ENCODE data around the gene ARHGAP19.

The ARHGAP19 gene, protein sequence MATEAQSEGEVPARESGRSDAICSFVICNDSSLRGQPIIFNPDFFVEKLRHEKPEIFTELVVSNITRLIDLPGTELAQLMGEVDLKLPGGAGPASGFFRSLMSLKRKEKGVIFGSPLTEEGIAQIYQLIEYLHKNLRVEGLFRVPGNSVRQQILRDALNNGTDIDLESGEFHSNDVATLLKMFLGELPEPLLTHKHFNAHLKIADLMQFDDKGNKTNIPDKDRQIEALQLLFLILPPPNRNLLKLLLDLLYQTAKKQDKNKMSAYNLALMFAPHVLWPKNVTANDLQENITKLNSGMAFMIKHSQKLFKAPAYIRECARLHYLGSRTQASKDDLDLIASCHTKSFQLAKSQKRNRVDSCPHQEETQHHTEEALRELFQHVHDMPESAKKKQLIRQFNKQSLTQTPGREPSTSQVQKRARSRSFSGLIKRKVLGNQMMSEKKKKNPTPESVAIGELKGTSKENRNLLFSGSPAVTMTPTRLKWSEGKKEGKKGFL

DNA sequence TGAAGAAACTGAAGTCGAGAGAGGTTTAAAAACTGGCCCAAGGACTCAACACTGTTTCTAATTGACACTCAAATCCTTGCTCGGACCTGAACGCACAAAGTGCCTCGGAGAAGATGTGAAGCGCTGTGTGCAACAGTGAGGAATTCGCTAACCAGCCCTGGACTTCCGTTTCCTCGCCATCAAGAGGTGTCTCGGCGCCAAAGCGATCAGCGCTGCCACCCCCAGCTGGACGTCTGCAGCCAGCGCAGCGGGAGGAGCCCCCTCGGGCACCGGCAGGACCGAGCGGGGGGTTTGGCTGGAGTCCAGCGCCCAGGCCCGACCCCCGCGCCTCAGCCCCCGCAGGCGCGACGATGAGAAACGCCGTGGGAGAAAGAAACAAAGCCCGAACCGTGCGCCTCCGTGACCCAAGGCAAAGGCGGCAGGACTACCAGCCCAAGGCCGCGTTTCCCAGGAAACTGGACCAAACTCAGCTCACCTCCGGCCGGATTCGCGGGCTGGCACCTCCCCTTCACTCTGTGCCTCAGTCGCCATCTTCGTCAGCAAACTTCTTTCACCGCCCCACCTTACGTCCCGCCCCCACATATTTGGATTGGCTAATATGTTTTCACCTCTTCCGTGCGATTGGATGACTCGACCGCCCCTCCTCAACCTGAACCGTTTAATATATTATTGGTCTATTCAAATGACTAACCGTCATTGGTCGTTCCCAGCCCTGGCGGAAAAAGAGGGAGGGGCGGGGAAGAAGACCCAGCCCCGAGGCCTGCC lies at the start of gene ARHGAP19:
Gene ARHGAP19, minus strand, starts transcription at position 541 of the 765 bp plus-strand sequence. Its CDS starts 10 bp downstream, at position 531.
- DNase-seq: peak; percentile 96 to 97

DNA sequence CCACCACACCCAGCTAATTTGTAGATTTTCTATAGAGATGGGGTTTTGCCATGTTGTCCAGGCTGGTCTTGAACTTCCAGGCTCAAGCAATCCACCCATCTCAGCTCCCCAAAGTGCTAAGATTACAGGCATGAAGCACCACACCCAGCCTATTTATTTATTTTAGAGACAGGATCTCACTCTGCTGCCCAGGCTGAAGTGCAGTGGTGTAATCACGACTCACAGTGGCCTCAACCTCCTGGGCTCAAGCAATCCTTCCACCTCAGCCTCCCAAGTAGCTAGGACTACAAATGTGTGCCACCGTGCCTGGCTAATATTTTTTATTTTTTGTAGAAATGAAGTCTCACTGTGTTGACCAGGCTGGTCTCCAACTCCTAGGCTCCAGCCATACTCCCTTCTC lies 49.0 kb upstream of the ARHGAP19 start:
- no peak for DNase-seq

DNA sequence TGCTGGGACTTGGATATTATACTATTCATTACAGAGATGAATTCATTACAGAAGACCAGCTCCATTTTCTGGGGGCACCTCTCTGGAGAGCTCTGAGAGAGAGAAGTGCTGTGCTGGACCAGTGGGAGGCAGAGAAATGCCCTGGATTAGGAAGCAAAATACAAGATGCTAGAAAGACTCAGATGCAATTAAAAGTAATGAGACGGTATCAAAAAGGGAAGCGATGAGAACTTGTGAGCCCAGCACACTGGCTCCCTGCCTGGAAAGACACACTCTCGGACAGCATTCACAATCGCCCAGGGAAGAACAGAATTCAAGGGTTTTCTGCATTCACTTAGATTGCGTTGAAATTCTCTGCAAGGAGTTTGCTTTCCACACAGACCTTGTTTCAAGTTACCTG lies 45.6 kb upstream of the ARHGAP19 start:
- no peak for DNase-seq

DNA sequence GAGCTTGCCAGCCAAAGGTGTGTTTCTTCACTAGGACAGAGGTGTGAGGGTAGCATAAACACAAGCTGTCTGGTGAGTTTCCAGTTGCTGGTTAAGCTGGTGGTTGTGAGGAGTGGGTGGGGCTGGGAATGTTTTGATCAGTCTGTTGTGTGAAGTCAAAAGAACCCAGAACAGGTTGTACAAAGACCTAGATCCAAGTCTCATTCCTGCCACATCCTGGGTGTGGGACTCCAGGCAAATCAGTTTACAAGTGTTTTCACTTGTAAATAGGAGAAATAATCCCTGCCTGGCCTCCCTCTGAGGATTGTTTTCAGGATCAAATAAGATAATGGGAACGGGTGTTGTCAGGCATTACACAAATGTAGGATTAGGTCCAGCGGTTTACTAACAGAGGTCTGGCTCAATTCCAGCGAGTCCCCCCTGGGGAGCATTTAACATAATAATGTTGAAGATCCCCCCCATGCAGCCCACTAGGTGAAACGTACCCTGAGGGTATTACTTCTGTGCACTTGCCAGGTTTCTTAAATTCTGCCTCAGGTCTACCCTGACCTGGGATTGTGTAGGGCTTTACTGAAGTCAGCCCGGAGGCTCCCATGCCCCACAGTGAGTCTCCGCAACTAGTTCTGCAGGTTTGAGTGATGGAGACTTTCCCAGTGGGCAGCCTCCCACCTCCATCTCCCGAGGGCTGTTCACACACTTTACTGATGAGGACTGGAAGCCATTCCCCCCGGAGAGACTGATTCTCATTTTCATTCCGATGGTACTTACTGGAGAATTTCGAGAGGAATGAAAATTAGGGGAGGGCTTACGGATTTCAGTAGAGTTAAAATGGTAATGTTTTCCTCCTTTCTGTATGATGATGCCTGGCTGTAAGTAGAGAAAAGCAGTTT lies 44.8 kb upstream of the ARHGAP19 start:
- peak; percentile 41 to 42 for DNase-seq

DNA sequence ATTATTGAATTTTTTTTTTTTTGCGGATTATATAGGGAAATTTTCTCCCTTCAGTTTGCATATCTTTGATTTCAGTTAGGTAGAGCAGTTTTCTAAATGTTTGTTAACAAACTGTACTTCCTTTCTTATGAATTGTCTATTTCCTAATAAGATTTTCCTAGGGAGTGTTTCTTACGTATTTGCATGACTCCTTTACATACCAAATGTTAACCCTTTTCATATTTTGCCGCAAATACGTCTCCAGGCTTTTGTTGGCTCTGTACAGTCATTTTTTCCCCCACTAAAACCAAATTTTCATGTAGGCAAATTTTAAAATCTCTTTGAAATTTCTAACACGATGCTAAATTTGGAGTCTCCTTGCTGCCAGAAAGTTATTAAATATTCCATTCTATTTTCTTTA lies 44.0 kb upstream of the ARHGAP19 start:
- peak; percentile 52 to 70 for DNase-seq

DNA sequence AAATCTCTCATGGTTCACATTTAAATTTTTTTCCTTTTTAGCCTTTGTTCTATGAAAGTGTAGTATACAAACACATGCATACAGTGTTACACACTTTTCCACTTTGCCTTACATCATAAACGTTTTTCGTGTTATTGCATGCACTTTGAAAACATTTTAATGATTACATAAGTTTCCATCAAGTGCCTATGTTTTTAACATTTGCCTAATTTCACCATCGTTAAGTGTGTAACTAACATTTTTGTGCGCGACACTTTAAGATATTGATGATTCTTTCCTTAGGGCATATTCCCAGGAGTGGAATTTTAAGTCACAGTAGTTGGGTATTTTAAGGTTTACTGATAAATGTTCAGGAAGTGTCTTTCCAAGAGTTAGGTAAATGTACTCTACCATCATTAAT lies 43.6 kb upstream of the ARHGAP19 start:
- DNase-seq: no peak

DNA sequence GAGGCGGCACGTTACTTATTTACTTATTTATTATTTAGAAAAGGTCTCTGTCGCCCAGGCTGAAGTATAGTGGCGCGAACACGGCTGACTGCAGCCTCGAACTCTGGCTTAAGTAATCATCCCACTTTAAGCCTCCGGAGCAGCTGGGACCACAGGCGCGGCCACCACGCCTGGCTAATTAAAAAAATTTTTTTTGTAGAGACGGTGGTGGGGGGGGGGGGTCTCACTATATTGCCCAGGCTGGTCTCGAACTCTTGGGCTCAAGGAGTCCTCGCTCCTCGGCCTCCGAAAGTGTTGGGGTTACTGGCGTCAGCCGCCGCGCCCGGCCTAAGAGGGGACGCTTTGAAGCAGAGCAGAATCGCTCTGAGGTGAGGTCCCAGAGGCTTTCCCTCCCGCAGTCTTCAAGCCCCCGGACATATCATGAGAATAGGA lies 42.8 kb upstream of the ARHGAP19 start:
- no peak for DNase-seq

DNA sequence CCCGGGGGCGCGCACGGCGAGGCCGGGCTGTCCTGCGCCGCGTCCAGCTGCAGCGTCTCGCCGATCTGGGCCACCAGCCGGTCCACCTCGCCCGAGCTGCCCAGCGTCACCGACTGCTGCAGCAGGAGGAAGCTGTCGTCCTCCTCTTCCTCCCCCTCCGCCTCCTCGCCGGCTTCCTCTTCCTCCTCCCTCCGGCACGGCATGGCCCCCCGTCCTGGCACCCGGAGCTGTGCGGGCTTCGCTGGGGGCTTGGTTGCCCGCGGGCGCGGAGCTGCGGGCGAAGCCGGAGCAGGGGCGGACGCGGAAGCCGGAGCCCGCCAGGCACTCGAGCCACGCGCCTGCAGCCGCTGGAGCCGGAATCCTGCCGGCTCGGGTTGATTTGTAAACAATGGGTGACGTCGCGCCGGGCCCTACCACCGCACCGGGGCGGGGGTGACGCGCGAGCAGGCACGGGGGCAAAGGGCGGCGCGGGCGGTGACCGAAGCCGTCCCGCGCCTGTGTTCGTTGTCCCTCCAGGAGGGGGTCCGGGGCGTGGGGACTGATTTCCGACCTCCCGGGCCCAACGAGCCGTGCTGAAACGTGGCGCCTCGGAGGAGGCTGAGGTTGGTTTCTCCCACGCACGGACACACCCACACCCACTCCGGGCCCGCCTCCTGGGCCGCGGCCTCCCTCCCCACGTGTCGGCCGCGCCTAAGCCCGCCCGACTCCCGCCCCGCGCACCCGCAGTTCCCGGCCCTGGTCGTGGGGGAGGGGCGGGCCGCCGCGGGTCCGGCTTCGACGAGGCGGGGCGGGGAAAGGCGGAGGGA lies 42.1 kb upstream of the ARHGAP19 start, which contains the start of gene FRAT2:
Gene FRAT2, minus strand, starts transcription at position 360 of the 806 bp plus-strand sequence. Its CDS starts 157 bp downstream, at position 203.
- peak; percentile 34 to 83 for DNase-seq

DNA sequence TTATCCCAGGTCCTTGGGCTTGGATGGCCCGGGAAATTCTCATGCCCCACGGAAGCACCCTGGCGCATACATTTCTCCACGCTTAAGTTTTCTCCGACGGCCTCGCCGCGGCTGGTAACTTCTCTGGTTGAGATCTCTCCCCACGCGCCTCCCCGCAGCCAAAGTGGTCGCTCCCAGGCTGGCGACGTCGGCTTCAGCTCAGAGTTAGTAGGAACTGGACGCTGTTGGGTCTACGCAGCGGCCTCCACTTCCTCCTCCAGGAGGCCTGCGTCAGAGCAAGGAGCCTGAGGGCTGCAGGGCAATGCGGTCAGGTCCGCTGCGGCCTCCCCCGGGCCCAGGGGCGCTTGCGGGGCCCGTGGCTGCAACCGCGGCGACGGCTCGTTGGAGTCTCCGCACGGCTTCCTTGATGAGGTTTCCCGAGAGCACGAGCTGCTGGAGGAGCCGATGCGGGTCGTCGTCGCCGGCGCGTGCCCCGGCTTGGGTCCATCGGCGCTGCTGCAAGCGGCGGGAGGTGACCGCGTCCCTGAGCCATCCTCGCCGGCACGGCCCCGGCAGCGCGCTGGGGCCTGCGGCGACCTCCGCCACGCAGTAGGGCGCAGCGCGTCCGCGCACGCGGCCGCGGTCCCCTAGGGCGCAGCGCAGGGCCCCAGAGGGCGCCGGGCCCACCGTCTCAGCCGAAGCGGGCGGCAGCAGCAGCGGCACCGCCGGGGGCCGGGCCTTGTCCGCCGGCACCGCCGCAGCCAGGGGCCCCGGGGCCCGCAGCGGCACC lies 41.3 kb upstream of the ARHGAP19 start:
- peak in 1 of 2 experiments; percentile 42 for DNase-seq

DNA sequence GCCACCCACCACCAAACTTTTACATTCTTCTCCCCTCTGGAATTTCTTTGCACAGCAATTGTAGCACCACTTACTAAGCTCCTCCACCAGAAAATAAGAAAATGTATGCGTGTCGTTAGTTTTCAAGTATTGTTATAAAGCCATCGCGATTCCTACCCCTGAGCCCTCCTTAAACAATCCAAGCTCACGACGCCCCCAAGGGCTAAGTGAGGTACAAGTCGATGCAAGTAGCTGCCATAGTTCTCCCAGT lies 40.8 kb upstream of the ARHGAP19 start:
- no peak for DNase-seq

DNA sequence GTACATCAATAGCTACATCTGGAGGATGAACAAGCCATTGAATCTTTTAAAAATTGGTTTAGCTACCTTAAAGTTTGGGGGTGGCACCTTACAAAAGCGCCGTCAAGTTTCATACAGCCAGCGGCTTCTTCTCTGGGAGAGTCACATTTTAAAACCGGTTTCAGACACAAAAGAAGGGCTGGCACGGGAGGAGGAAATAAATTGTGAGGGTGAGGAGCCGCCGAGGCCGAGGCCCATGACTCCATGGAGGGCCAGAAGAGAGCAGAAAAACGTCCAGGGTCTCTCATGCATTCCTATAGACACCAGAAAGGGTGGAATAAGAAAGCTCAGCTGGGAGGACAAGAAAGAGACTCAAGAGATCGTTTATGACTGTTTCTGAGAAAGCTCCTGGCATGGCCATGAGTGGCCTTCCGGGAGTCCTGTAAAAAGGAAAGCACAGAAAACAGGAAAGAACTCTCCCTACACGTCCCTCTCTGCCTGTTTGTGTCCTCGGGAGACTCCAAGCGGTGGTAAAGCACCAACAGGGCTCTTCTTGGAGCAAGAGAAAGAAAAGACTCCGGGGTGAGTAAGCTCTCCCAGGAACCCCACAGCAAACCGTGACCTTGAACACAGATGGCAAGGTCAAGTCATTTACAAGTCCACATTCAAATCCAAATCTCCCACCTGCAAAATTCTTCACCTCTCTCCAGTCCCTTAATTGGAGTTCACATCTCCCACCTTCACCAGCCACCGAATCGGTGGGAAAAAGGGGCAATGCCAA lies 40.3 kb upstream of the ARHGAP19 start:
- peak; percentile 4 to 27 for DNase-seq

DNA sequence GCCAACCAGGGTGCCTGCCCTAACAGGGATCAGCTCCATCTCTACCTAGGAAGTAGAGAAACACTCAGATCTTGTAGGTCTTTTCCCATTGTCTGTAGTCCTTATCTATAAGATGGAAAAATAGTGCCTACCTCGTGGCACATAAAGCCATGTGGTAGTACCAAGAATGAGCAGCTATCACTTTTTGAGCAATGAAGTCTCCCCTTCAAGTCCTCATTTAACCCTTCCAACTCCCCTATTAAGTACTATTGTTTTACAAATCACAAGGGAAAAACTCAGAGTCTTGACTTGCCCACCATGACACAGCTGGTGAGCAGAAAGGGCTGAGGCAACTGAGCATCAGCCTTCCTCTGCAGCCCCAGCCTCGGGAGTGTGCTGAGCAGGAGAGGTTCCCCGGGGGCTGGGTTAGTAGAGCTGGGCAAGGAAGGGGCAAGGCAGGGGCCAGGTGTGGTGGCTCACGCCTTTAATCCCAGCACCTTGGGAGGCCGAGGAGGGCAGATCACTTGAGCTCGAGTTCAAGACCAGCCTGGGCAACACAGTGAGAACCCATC lies 38.8 kb upstream of the ARHGAP19 start:
- DNase-seq: no peak

DNA sequence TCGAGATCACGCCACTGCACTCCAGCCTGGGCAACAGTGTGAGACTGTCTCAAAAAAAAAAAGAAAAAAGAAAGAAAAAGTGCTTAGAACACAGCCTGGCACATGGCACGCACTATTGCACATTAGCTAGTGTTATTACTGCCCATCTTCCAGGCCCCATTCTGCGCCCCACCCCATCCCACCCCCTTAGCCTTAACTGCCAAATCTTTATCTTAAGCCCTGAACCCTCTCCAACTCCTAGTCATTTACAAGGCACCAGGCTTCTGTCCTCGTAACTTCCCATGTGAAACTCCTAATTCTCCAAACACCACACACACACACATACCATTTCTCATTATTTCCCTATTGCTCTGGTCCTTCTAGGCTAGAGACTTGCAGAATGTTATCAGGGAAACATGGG lies 37.3 kb upstream of the ARHGAP19 start:
- no peak for DNase-seq

DNA sequence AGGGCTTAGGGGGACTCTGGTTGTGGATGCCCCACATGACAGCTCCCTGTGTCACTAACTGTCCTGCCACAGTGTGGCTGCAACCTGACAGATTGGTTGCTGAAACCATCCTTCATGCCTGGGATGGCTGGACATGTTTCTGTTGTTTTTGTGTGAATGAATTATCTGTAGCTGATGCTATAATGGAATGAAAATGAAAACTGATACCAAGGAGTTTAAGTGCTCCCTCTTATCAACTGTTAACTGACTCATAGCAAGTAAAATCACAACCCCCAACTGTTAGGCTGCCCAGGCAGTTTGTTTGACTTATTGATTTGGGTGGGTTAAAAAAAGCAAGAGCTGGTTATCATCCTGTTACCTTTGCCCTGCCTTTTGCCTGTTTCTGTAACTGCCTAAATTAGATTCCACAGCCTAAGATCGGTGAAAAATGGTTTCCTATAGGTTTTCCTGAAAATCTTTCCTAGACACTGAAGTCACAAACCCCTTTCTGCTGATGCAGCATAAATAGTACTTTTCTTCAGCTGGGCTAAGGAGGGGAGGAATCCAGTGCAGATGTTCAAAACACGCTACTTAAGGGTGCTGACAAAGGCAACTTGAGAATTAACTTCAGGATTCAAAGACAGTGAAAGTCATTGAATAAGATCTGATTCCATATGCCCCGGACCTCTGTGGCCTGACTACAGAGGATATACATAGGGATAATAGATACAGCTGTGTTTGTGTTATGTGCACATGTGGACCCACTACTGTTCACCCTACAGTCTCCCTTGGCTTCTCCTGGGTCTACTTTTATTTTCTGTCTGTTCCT lies 36.4 kb upstream of the ARHGAP19 start:
- DNase-seq: no peak

DNA sequence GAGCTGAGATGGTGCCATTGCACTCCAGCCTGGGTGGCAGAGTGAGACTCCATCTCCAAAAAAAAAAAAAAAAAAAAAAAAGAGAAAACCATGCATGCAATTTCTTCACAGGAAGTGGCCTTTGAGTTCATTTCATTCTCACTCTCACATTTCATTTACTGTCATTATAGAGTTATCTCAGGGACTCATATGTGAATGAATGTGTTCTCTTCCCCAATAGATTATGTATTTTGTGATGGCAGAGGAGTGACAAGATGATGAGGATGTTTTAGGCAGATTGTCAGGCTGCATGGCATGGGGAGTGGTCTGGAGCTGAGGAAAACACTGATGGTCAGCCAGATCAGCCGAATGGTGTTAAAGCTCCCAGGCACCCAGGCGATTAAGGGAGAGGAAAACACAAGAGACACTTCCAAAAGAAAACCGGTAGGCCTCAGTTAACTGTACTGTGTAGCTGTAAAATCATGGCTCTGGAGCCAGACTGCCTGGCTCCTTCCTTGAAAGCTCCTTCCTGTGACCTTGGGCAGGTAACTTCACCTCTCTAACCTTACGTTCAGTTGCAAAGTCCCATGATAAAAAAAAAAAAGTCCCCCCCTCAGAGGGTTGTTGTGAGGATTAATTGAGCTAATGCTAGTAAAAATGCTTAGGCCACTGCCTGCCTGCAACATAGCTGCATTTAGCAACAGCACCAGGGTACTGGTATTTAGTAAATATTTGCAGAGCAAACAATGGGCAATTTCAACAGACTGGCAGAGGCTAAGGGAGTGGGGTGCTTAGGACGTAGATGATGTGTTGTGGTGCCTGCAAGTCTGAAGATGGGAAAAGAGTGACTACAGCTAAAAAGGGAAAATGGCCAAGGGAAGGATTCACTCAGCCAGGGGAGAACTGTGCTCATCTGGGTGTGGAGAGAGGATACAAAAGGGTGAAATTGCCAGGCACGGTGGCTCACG lies 35.2 kb upstream of the ARHGAP19 start:
- peak in 1 of 2 experiments; percentile 2 for DNase-seq

DNA sequence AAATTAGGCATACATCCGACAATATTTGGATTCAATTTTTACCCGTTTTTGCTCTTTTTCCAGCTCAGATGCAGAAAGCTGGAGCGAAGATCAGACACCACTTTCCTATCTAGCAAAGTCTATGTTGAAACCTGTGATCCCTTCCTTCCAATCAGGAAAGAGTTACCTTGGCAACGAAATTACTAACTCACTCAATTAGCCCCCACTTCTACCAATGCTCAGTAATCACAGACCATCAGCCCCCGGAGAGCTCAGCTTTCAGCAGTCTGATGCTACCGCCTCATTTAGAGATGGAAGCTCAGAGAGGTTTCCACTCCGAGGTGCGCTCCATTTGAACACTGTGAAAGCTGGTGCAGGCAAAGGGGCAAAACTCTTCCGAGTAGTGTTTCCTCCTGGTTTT lies 33.3 kb upstream of the ARHGAP19 start:
- DNase-seq: no peak

DNA sequence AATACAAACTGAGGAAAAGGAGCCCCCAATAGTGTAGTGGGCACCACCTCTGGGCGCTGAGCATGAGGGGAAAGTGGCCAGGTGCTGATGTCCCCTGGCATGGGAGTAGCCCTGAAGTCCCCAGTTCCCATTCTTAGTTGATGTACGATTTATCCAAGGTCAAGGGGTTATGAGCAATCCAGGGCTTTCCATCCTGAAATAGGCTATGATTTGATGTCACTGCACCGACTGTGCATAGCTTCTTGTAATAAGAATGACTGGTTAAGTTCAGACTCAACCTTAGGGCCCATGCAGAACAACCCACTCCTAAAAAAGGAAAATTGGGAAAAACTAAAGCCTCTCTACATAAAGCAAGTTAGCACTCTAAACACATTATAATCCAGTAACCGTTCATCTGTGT lies 31.1 kb upstream of the ARHGAP19 start:
- no peak for DNase-seq

DNA sequence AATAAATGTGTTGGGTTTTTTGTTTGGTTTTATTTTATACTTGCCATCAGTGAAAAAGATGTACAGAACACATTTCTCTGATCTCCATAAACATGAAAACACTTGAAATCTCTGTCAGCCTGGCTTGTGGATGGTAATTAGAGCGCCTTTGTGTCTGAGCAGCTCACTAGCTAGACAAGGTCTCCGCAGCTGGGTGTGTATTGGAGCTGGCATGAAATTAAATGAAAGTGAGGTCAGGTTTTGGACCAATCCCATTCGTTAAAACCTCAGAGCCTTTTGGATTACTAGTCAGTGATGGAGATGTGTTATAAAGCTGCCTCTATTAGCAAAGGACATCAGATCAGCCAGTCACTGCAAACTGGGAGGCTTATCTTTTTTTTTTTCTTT lies 29.4 kb upstream of the ARHGAP19 start:
- DNase-seq: no peak

All from NCI-H526 (cell line).